ENCODE results near the gene ADGRD1.

ADGRD1 gene

GRCh38 chr12:131075611-131076010, 121.9 kb downstream of the ADGRD1 start:
- no peak for TF ChIP-seq ZNF274 (IDR thresholded peaks at IDR 0.05; ENCODE audit: low read depth, low read length)
- no peak overlapping the region for H3K4me3 ChIP-seq (ENCODE audit: low read length)

GRCh38 chr12:131076296-131076695, 122.6 kb downstream of the ADGRD1 start:
- H3K4me3 ChIP-seq (ENCODE audit: low read length): no peak overlapping the region
- TF ChIP-seq ZNF274 (IDR thresholded peaks at IDR 0.05; ENCODE audit: low read depth, low read length): no peak

- no peak for TF ChIP-seq ZNF274 (IDR thresholded peaks at IDR 0.05; ENCODE audit: low read depth, low read length)
- no peak overlapping the region for H3K4me3 ChIP-seq (ENCODE audit: low read length)
These were observed 123.4 kb downstream of the ADGRD1 start for GRCh38 chr12:131076791-131077747.

- no peak for TF ChIP-seq ZNF274 (IDR thresholded peaks at IDR 0.05; ENCODE audit: low read depth, low read length)
- H3K4me3 ChIP-seq (ENCODE audit: low read length): no peak overlapping the region
These were observed 124.3 kb downstream of the ADGRD1 start for GRCh38 chr12:131077931-131078391.

GRCh38 chr12:131082290-131083194, 128.8 kb downstream of the ADGRD1 start:
- no peak for TF ChIP-seq ZNF274 (IDR thresholded peaks at IDR 0.05; ENCODE audit: low read depth, low read length)
- H3K4me3 ChIP-seq (ENCODE audit: low read length): no peak overlapping the region

GRCh38 chr12:131084341-131085011, 130.8 kb downstream of the ADGRD1 start:
- H3K4me3 ChIP-seq (ENCODE audit: low read length): no peak overlapping the region
- TF ChIP-seq ZNF274 (IDR thresholded peaks at IDR 0.05; ENCODE audit: low read depth, low read length): no peak

- H3K4me3 ChIP-seq (ENCODE audit: low read length): no peak overlapping the region
- TF ChIP-seq ZNF274 (IDR thresholded peaks at IDR 0.05; ENCODE audit: low read depth, low read length): no peak
These were observed 131.6 kb downstream of the ADGRD1 start for GRCh38 chr12:131085125-131085815.

GRCh38 chr12:131085816-131086591, 132.3 kb downstream of the ADGRD1 start:
- no peak for TF ChIP-seq ZNF274 (IDR thresholded peaks at IDR 0.05; ENCODE audit: low read depth, low read length)
- no peak overlapping the region for H3K4me3 ChIP-seq (ENCODE audit: low read length)

- no peak overlapping the region for H3K4me3 ChIP-seq (ENCODE audit: low read length)
- TF ChIP-seq ZNF274 (IDR thresholded peaks at IDR 0.05; ENCODE audit: low read depth, low read length): no peak
These were observed 133.7 kb downstream of the ADGRD1 start for GRCh38 chr12:131087302-131087818.

GRCh38 chr12:131087991-131088700, 134.4 kb downstream of the ADGRD1 start:
- H3K4me3 ChIP-seq (ENCODE audit: low read length): no peak overlapping the region
- no peak for TF ChIP-seq ZNF274 (IDR thresholded peaks at IDR 0.05; ENCODE audit: low read depth, low read length)

GRCh38 chr12:131088701-131089530, 135.2 kb downstream of the ADGRD1 start:
- no peak for TF ChIP-seq ZNF274 (IDR thresholded peaks at IDR 0.05; ENCODE audit: low read depth, low read length)

More at GRCh38 chr12:131088701-131089530, 135.2 kb downstream of the ADGRD1 start:
- H3K4me3 ChIP-seq (ENCODE audit: low read length): no peak overlapping the region
